Testis (tissue), 3 donors: ENCODE measurements around the gene SMIM29. TPM values are rescaled to one million over a fixed set of nuclear protein-coding genes. Genes with fewer than 3 reads are reported as not detected.

Experiments used
- DNase-seq: peaks from one replicate; pipeline ENCODE4 v3.0.0-alpha.2; 2019
- H3K27ac ChIP-seq, 2 donors: fragments of 200-600 bp; sonication (generic); one replicate each; pipeline ENCODE4 v1.5.1; 2019
- H3K27me3 ChIP-seq: fragments of 200-600 bp; sonication (generic); one replicate; pipeline ENCODE4 v1.5.1; 2019
- H3K36me3 ChIP-seq: fragments of 200-600 bp; sonication (generic); one replicate; pipeline ENCODE4 v1.5.1; 2017; ENCODE audit warnings: low read depth; ENCODE audit errors: missing control alignments
- H3K4me1 ChIP-seq: fragments of 200-600 bp; sonication (generic); one replicate; pipeline ENCODE4 v1.5.1; 2019
- H3K4me3 ChIP-seq, 2 donors: fragments of 200-600 bp; sonication (generic); one replicate each; pipeline ENCODE4 v1.5.1; 2017 to 2019
- H3K9me3 ChIP-seq: fragments of 200-600 bp; sonication (generic); one replicate; pipeline ENCODE4 v1.5.1; 2017
- CTCF ChIP-seq, 3 experiments: fragments of 450-650 bp in 2 of 3; fragments of 200-600 bp in 1 of 3; sonication (generic) in 1 of 3; IDR thresholded peaks; one replicate each; pipeline ENCODE4 v1.5.1; 2016 to 2019; ENCODE audit warnings: antibody characterized with exemption in 3 of 3, mild to moderate bottlenecking in 2 of 3, moderate library complexity in 1 of 3
- POLR2A ChIP-seq: fragments of 450-650 bp; IDR thresholded peaks from one replicate; pipeline ENCODE4 v1.6.1; 2017; ENCODE audit warnings: antibody characterized with exemption, mild to moderate bottlenecking, moderate library complexity
- WGBS, 2 donors: methylation state at CpG; one replicate each; pipeline ENCODE4 v1.1.5; 2018; 5-methylcytosine and 5-hydroxymethylcytosine counted together
- intact Hi-C: fragments of 100-400 bp; cut with DNase I; formaldehyde crosslinking; loops from one replicate; pipeline ENCODE4 v1.15.1; 2023; ENCODE audit warnings: low total_unique reads
- polyA plus RNA-seq: library from polyadenylated mRNA; stranded (reverse); fragments of 350-450 nt; fragmentation: Illumina TruSeq; extraction: RNeasy Lipid Tissue Mini Kit (QIAGEN cat#74804); gene quantifications from one replicate; pipeline ENCODE4 v1.2.3, GENCODE V29; 2014; ENCODE audit warnings: low read depth, low replicate concordance; ENCODE audit not compliant: insufficient read depth
- total RNA-seq, 2 donors: library from RNA; depleted of rRNA; stranded (reverse); fragments of >200 nt; gene quantifications; one replicate each; pipeline ENCODE4 v1.2.3, GENCODE V29; 2016

Gene SMIM29
- total and polyA plus RNA-seq, 3 donors from 2014 or later, result 19.3 to 35.8 (median 27.6) TPM

DNA sequence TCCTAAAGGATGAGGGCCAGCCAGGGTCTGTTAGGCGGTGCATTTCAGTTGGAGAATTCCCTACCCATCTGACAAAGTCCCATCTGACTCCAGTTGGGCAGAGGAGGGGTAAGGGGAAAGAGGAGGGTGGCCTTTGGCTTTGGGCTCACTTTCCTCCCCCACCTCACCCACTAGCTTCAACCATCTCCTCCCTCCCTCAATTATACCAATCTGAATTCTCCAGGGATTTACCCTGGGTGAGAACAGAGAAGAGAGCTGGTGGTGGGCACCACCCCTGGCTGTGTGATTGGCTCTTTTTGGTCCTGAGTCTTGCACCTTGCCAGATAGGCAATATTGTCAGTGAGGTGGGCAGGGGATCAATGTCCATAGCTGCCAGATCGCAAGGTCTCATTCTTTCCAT, 8.9 kb downstream of the SMIM29 start:
- no peak for DNase-seq
- 89 to 92% methylated on average over 2 of the region's 2 CpGs for WGBS, 2 donors

GRCh38 chr6:34239500-34239825, 9.3 kb downstream of the SMIM29 start:
- Histone ChIP-seq H3K27me3 (no peaks in the 10 kb centered on the region), H3K4me3 (no peak overlapping the region), H3K36me3 (no peaks in the 10 kb centered on the region), H3K9me3 (no peaks in the 10 kb centered on the region), H3K4me1 (peaks cover 4% of the 10 kb centered on the region), H3K27ac (no peak overlapping the region)
- intact Hi-C loops, result no loop called here
- TF ChIP-seq POLR2A, result no peak
- no peak for TF ChIP-seq CTCF (IDR thresholded peaks at IDR 0.05)
- 65 to 87% methylated on average over 3 of the region's 3 CpGs for WGBS, 2 donors
- DNase-seq, result no peak

More for the DNA sequence above, 8.9 kb downstream of the SMIM29 start:
- Histone ChIP-seq H3K4me1 (peaks cover 4% of the 10 kb centered on the region), H3K27ac (no peak overlapping the region), H3K36me3 (no peaks in the 10 kb centered on the region), H3K9me3 (no peaks in the 10 kb centered on the region), H3K4me3 (no peak overlapping the region), H3K27me3 (no peaks in the 10 kb centered on the region)
- TF ChIP-seq POLR2A (no peak), CTCF (IDR thresholded peaks at IDR 0.05) (no peak)
- intact Hi-C loops, result loop anchor here (10.0 kb wide), 1 partner anchor 175 kb away; no protein-coding TSS in a partner anchor

DNA sequence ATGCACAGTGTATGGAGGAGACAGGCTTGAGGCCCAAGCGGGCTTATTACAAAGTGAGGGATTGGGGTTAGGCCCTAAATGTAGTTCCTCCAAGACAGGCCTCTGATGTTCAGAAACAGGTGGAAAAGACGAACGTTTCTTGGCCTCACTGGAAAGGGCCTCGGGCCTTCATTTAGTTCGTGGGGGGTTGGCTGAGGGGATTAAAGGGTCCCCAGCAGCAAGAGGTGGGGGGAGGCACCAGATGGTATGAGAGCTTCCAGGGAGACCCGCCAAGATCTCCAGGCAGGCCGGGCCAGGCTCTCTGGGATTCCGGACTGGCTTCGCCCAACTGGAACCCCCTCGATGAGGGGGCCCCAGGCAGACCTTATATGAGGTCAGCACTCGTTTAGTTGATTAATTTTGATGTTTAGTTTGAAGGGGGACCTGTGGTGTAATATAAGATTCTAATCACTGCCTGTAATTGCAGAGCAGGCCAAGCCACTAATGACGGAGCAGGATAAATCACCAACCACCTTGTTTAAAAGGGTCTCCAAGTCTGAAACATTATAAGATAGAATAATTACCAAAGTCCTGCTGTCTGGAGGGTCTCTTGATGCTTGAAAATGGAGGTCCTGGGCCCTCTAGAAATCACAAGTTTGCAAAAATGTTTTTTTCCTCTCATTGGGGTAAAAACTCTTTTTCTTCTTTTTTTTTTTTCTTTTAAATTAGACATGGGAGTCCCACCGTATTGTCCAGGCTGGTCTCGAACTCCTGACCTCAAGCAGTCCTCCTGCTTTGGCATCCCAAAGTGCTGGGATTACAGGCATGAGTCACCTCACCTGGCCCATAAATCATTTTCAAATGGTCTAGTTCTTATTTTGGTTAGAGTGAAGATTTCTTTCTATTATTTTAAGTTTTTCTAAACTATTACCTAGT, 10.0 kb downstream of the SMIM29 start:
- Histone ChIP-seq H3K27ac (no peak overlapping the region), H3K9me3 (no peaks in the 10 kb centered on the region), H3K36me3 (no peaks in the 10 kb centered on the region), H3K4me1 (no peaks in the 10 kb centered on the region), H3K27me3 (no peaks in the 10 kb centered on the region), H3K4me3 (peak overlapping the region in 1 of 2 donors; percentile 56)
- TF ChIP-seq CTCF (IDR thresholded peaks at IDR 0.05), result no peak
- intact Hi-C loops, result no loop called here
- no peak for DNase-seq
- 44 to 80% methylated on average over 8 to 14 of the region's 14 CpGs for WGBS, 2 donors

GRCh38 chr6:34237722-34238584, 10.9 kb downstream of the SMIM29 start:
- 12 to 13% methylated on average over 19 to 53 of the region's 64 CpGs for WGBS, 2 donors
- intact Hi-C loops, result no loop called here

More at GRCh38 chr6:34237722-34238584, 10.9 kb downstream of the SMIM29 start:
- DNase-seq, result no peak
- Histone ChIP-seq H3K27ac (peak overlapping the region in 1 of 2 donors; percentile 41), H3K4me3 (peak overlapping the region; percentile 53 to 56), H3K36me3 (no peaks in the 10 kb centered on the region), H3K4me1 (no peaks in the 10 kb centered on the region), H3K27me3 (no peaks in the 10 kb centered on the region), H3K9me3 (no peaks in the 10 kb centered on the region)
- no peak for TF ChIP-seq POLR2A
- peak in 1 of 3 experiments; percentile 21 for TF ChIP-seq CTCF (IDR thresholded peaks at IDR 0.05)
